Muscle of leg (tissue), 16 donors: Measurements from ENCODE around the gene AVEN. TPM values are rescaled to one million over a fixed set of nuclear protein-coding genes. Genes with fewer than 3 reads are reported as not detected.
A peak's percentile ranks its signal among the peaks of the same experiment; 100 is the strongest.

ENCODE experiments used
- DNase-seq: peaks from one replicate; pipeline ENCODE4 v3.0.0; 2013
- H3K27ac ChIP-seq: one replicate; pipeline ENCODE4 v1.5.1; 2013; ENCODE audit warnings: mild to moderate bottlenecking, low read length, control low read depth
- H3K27me3 ChIP-seq: one replicate; pipeline ENCODE4 v1.6.1; 2013; ENCODE audit warnings: low read length; ENCODE audit not compliant: control insufficient read depth, insufficient read depth
- H3K36me3 ChIP-seq: one replicate; pipeline ENCODE4 v1.6.1; 2013; ENCODE audit warnings: low read length; ENCODE audit not compliant: control insufficient read depth, insufficient read depth
- H3K4me1 ChIP-seq: one replicate; pipeline ENCODE4 v1.6.1; 2013; ENCODE audit warnings: low read length; ENCODE audit not compliant: control insufficient read depth, insufficient read depth
- H3K4me3 ChIP-seq: one replicate; pipeline ENCODE4 v1.5.1; 2013; ENCODE audit warnings: low read length, control low read depth
- H3K9me3 ChIP-seq: replicated peaks from 2 replicates; pipeline ENCODE4 v1.6.1; 2013; ENCODE audit warnings: low read depth, low read length; ENCODE audit not compliant: control insufficient read depth
- WGBS: methylation state at CpG from one replicate; pipeline ENCODE4 v1.1.5; 2013; ENCODE audit warnings: missing lambda C conversion rate; ENCODE audit not compliant: insufficient coverage; 5-methylcytosine and 5-hydroxymethylcytosine counted together
- long read RNA-seq, 11 donors: transcript quantifications; one replicate each; lab custom pipeline, GENCODE V29; 2026
- polyA plus RNA-seq, 8 donors: library from polyadenylated mRNA; unstranded; fragments of 120-200 nt; gene quantifications; one replicate each; pipeline versions ENCODE4 v1.2.1 to v1.2.3, GENCODE V29; 2013; ENCODE audit warnings: inconsistent platforms in 1 of 8, low replicate concordance in 1 of 8; ENCODE audit not compliant: insufficient read length in 8 of 8, insufficient read depth in 1 of 8
- total RNA-seq: library from RNA; stranded (reverse); fragments of 120-200 nt; gene quantifications from one replicate; pipeline ENCODE4 v1.2.4, GENCODE V29; 2013

AVEN gene, protein sequence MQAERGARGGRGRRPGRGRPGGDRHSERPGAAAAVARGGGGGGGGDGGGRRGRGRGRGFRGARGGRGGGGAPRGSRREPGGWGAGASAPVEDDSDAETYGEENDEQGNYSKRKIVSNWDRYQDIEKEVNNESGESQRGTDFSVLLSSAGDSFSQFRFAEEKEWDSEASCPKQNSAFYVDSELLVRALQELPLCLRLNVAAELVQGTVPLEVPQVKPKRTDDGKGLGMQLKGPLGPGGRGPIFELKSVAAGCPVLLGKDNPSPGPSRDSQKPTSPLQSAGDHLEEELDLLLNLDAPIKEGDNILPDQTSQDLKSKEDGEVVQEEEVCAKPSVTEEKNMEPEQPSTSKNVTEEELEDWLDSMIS
- total RNA-seq = 21.5 TPM
- 10 to 100 TPM; 16.7 to 22.8 (median 19.3) TPM for polyA plus RNA-seq
- long read RNA-seq, donor 1, partial matches to known transcripts = 0 of 1 reads
- long read RNA-seq, donor 1, other reads (novel, unspliced or antisense) = 0 of 1 reads
- long read RNA-seq, donor 2, partial matches to known transcripts = 0 of 1 reads
- long read RNA-seq, donor 2, other reads (novel, unspliced or antisense) = 0 of 1 reads
- long read RNA-seq, donor 3, partial matches to known transcripts = 11 of 15 reads
- long read RNA-seq, donor 3, other reads (novel, unspliced or antisense) = 0 of 15 reads
- long read RNA-seq, donor 4, transcript AVEN-201 (6 exons, 1,605 nt) = major isoform, 7 of 7 reads
- long read RNA-seq, donor 4, partial matches to known transcripts = 0 of 7 reads
- long read RNA-seq, donor 4, other reads (novel, unspliced or antisense) = 0 of 7 reads
- long read RNA-seq, donor 5, transcript AVEN-201 (6 exons, 1,605 nt) = major isoform, 16 of 24 reads
- long read RNA-seq, donor 5, partial matches to known transcripts = 8 of 24 reads
- long read RNA-seq, donor 5, other reads (novel, unspliced or antisense) = 0 of 24 reads
- long read RNA-seq, donor 6, transcript AVEN-201 (6 exons, 1,605 nt) = major isoform, 14 of 14 reads
- long read RNA-seq, donor 6, partial matches to known transcripts = 0 of 14 reads
- long read RNA-seq, donor 6, other reads (novel, unspliced or antisense) = 0 of 14 reads
- long read RNA-seq, donor 7, transcript AVEN-201 (6 exons, 1,605 nt) = major isoform, 9 of 9 reads
- long read RNA-seq, donor 7, partial matches to known transcripts = 0 of 9 reads
- long read RNA-seq, donor 7, other reads (novel, unspliced or antisense) = 0 of 9 reads
- long read RNA-seq, donor 8, transcript AVEN-201 (6 exons, 1,605 nt) = major isoform, 7 of 7 reads
- long read RNA-seq, donor 8, partial matches to known transcripts = 0 of 7 reads
- long read RNA-seq, donor 8, other reads (novel, unspliced or antisense) = 0 of 7 reads
- long read RNA-seq, donor 9, partial matches to known transcripts = 0 of 2 reads
- long read RNA-seq, donor 9, other reads (novel, unspliced or antisense) = 0 of 2 reads
- long read RNA-seq, donor 10, transcript AVEN-201 (6 exons, 1,605 nt) = major isoform, 13 of 13 reads
- long read RNA-seq, donor 10, partial matches to known transcripts = 0 of 13 reads
- long read RNA-seq, donor 10, other reads (novel, unspliced or antisense) = 0 of 13 reads
- long read RNA-seq, donor 11, transcript AVEN-201 (6 exons, 1,605 nt) = major isoform, 6 of 6 reads
- long read RNA-seq, donor 11, partial matches to known transcripts = 0 of 6 reads
- long read RNA-seq, donor 11, other reads (novel, unspliced or antisense) = 0 of 6 reads

- WGBS = under 1% methylated on average over 73 of the region's 82 CpGs
- no peaks in the 10 kb centered on the region for H3K36me3 ChIP-seq
- no peaks in the 10 kb centered on the region for H3K4me1 ChIP-seq
- H3K9me3 ChIP-seq = no peaks in the 10 kb centered on the region
- peak within 1 kb of the TSS; percentile 97 for H3K27ac ChIP-seq
- peak within 1 kb of the TSS; percentile 96 for H3K4me3 ChIP-seq
- DNase-seq = peak; percentile 77
- H3K27me3 ChIP-seq = no peaks in the 10 kb centered on the region
Observed at GRCh38 chr15:34038871-34039789, at the start of gene AVEN. AVEN (minus strand) TSS chr15:34039204; CDS start chr15:34039046, 158 bp downstream.

DNA sequence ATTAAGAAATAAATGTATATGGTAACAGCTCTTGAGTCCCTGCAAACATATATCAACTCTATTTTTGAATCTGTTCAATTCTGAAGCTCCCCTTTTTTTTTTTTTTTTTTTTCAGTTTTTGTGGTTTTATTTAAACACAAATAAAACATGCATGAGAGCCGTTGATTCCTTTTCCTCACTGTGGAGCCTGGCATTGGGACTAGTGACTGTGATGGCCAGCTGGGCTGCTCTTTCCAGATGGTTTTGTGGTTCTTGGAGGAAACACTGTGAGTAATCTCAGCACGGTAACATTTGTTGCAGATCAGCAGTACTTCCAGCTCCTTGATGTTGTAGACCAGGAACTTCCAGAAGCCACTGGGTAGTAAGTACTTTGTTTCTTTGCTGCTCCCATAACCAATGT is 46.7 kb upstream of the AVEN start:
- H3K4me1 ChIP-seq = no peaks in the 10 kb centered on the region
- H3K27me3 ChIP-seq = no peaks in the 10 kb centered on the region
- H3K9me3 ChIP-seq = no peaks in the 10 kb centered on the region
- no peak overlapping the region for H3K4me3 ChIP-seq
- no CpG with 5 or more reads among the region's 2 CpGs for WGBS
- peaks cover 14% of the 10 kb centered on the region for H3K36me3 ChIP-seq
- no peak for DNase-seq
- H3K27ac ChIP-seq = no peak overlapping the region

- 85% methylated on average over 6 of the region's 7 CpGs for WGBS
- H3K27ac ChIP-seq = no peak overlapping the region
- DNase-seq = no peak
Observed at GRCh38 chr15:34084086-34084485, 45.1 kb upstream of the AVEN start.

DNA sequence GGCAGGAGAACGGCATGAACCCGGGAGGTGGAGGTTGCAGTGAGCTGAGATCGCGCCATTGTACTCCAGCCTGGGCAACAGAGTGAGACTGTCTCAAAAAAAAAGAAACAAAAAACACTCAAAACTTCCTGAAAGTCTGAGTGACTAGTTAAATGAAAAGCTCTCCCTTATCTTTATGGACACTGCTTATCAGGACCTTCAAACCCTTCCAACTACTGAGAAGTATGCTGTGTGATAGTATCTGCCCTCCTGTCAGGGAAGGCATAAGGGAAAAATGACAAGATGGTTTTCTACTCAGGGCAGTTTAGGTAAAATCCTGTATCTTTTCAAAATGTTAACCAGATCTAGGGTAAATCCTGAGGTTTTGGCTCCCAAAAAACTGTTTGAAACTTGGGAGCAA is 40.9 kb upstream of the AVEN start:
- DNase-seq = no peak
- WGBS = no CpG with 5 or more reads among the region's 4 CpGs

More at GRCh38 chr15:34084086-34084485, 45.1 kb upstream of the AVEN start:
- Histone ChIP-seq H3K27me3 (no peaks in the 10 kb centered on the region), H3K4me3 (no peak overlapping the region), H3K36me3 (peaks cover 12% of the 10 kb centered on the region), H3K9me3 (no peaks in the 10 kb centered on the region), H3K4me1 (no peaks in the 10 kb centered on the region)

GRCh38 chr15:34078900-34079299 is 39.9 kb upstream of the AVEN start:
- Histone ChIP-seq H3K27ac (no peak overlapping the region), H3K4me1 (no peaks in the 10 kb centered on the region), H3K27me3 (no peaks in the 10 kb centered on the region), H3K9me3 (no peaks in the 10 kb centered on the region), H3K36me3 (no peaks in the 10 kb centered on the region), H3K4me3 (no peak overlapping the region)
- no CpG with 5 or more reads among the region's 3 CpGs for WGBS
- DNase-seq = no peak

More for the DNA sequence above, 40.9 kb upstream of the AVEN start:
- Histone ChIP-seq H3K4me1 (no peaks in the 10 kb centered on the region), H3K27ac (no peak overlapping the region), H3K9me3 (no peaks in the 10 kb centered on the region), H3K4me3 (no peak overlapping the region), H3K27me3 (no peaks in the 10 kb centered on the region), H3K36me3 (peaks cover 2% of the 10 kb centered on the region)

GRCh38 chr15:34076785-34077184 is 37.8 kb upstream of the AVEN start:
- Histone ChIP-seq H3K4me1 (no peaks in the 10 kb centered on the region), H3K27ac (no peak overlapping the region), H3K36me3 (no peaks in the 10 kb centered on the region), H3K27me3 (no peaks in the 10 kb centered on the region), H3K9me3 (no peaks in the 10 kb centered on the region), H3K4me3 (no peak overlapping the region)
- 91% methylated on average over 4 of the region's 4 CpGs for WGBS
- no peak for DNase-seq

- no peaks in the 10 kb centered on the region for H3K36me3 ChIP-seq
- WGBS = no CpG with 5 or more reads among the region's 6 CpGs
- H3K27ac ChIP-seq = no peak overlapping the region
- no peaks in the 10 kb centered on the region for H3K27me3 ChIP-seq
- no peak overlapping the region for H3K4me3 ChIP-seq
- H3K9me3 ChIP-seq = no peaks in the 10 kb centered on the region
- no peaks in the 10 kb centered on the region for H3K4me1 ChIP-seq
- DNase-seq = no peak
Observed at GRCh38 chr15:34070003-34070402, 31.0 kb upstream of the AVEN start.

DNA sequence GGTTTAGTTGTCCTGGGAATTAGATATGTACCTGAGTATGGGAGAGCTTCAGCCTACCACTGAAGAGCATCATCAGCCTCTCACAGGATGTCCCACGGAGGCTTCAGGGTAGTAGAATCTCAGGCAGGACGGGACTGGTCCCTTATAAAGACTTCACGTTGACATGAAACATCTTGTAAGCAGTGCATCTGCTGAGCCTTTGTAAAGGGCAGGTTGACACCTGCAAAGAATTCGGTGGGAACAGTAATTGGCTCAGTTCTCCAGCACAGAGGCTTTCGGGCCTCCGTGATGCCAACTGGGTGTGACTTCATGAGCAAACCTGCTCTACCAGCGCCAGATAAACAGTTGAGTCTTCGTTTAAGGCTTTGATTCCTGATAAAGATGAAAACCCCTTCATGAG is 26.9 kb upstream of the AVEN start:
- no peaks in the 10 kb centered on the region for H3K27me3 ChIP-seq
- WGBS = 83% methylated on average over 8 of the region's 8 CpGs
- H3K36me3 ChIP-seq = no peaks in the 10 kb centered on the region
- H3K27ac ChIP-seq = no peak overlapping the region
- no peaks in the 10 kb centered on the region for H3K9me3 ChIP-seq
- H3K4me1 ChIP-seq = no peaks in the 10 kb centered on the region
- no peak overlapping the region for H3K4me3 ChIP-seq
- DNase-seq = no peak
